Measurements from ENCODE around the gene CLCN4.

The CLCN4 gene

GRCh38 chrX:10156199-10157031 is at the start of gene CLCN4:
Gene CLCN4 (plus strand): TSS chrX:10156975. CDS start chrX:10185033, 28,058 bp downstream.
- peak; percentile 53 for DNase-seq (ENCODE audit: low read depth)

- DNase-seq (ENCODE audit: low read depth), result no peak
Measured at GRCh38 chrX:10107483-10107882, 49.3 kb upstream of the CLCN4 start.

- no peak for DNase-seq (ENCODE audit: low read depth)
Measured at GRCh38 chrX:10108288-10108687, 48.5 kb upstream of the CLCN4 start.

- DNase-seq (ENCODE audit: low read depth), result no peak
Measured at GRCh38 chrX:10109695-10110094, 47.1 kb upstream of the CLCN4 start.

- no peak for DNase-seq (ENCODE audit: low read depth)
Measured at GRCh38 chrX:10110316-10110935, 46.3 kb upstream of the CLCN4 start.

GRCh38 chrX:10110984-10111363 is 45.8 kb upstream of the CLCN4 start:
- DNase-seq (ENCODE audit: low read depth), result no peak

GRCh38 chrX:10111364-10112148 is 45.2 kb upstream of the CLCN4 start:
- peak; percentile 92 for DNase-seq (ENCODE audit: low read depth)

- DNase-seq (ENCODE audit: low read depth), result no peak
Measured at GRCh38 chrX:10112510-10112909, 44.3 kb upstream of the CLCN4 start.

GRCh38 chrX:10115082-10115481 is 41.7 kb upstream of the CLCN4 start:
- DNase-seq (ENCODE audit: low read depth), result no peak

GRCh38 chrX:10117301-10117700 is 39.5 kb upstream of the CLCN4 start:
- no peak for DNase-seq (ENCODE audit: low read depth)

GRCh38 chrX:10117864-10118377 is 38.9 kb upstream of the CLCN4 start:
- no peak for DNase-seq (ENCODE audit: low read depth)

GRCh38 chrX:10118530-10118929 is 38.2 kb upstream of the CLCN4 start:
- no peak for DNase-seq (ENCODE audit: low read depth)

- DNase-seq (ENCODE audit: low read depth), result peak; percentile 73
Measured at GRCh38 chrX:10119399-10119990, 37.3 kb upstream of the CLCN4 start.

GRCh38 chrX:10120331-10120730 is 36.4 kb upstream of the CLCN4 start:
- DNase-seq (ENCODE audit: low read depth), result no peak

GRCh38 chrX:10120828-10121227 is 35.9 kb upstream of the CLCN4 start:
- DNase-seq (ENCODE audit: low read depth), result no peak

GRCh38 chrX:10121787-10122186 is 35.0 kb upstream of the CLCN4 start:
- DNase-seq (ENCODE audit: low read depth), result no peak

- no peak for DNase-seq (ENCODE audit: low read depth)
Measured at GRCh38 chrX:10124506-10125247, 32.1 kb upstream of the CLCN4 start.

GRCh38 chrX:10125248-10125615 is 31.5 kb upstream of the CLCN4 start:
- no peak for DNase-seq (ENCODE audit: low read depth)

GRCh38 chrX:10126044-10126443 is 30.7 kb upstream of the CLCN4 start:
- DNase-seq (ENCODE audit: low read depth), result no peak

GRCh38 chrX:10126834-10127233 is 29.9 kb upstream of the CLCN4 start:
- no peak for DNase-seq (ENCODE audit: low read depth)

GRCh38 chrX:10128386-10128785 is 28.4 kb upstream of the CLCN4 start:
- DNase-seq (ENCODE audit: low read depth), result no peak

GRCh38 chrX:10129229-10129628 is 27.5 kb upstream of the CLCN4 start:
- DNase-seq (ENCODE audit: low read depth), result no peak

All from amniotic epithelial cell (primary cell).